ENCODE measurements around the gene NUDCD3. TPM values are rescaled to one million over a fixed set of nuclear protein-coding genes. Genes with fewer than 3 reads are reported as not detected.

The NUDCD3 gene
- total and polyA plus RNA-seq, 7 donors = 14.3 to 50.5 (median 37.2) TPM

DNA sequence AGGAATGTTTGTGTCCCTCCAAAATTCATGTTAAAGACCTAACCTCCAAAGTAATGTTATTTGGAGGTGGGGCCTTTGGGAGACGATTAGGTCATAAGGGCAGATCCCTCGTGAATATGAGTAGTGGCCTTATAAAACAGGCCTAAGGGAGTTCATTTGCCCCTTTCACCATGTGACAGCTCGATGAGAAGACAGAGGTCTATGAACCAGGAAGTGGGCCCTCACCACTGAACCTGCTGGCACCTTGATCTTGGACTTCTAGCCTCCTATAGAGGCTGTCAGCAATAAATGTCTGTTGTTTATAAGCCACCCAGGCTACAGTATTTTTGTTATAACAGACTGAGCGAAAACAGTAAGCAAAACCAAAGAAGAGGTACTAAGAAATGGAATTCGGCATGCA is 14.1 kb downstream of the NUDCD3 start:
- H3K4me1 ChIP-seq = peaks cover 0 to 25% (median 9%) of the 10 kb centered on the region in 4 donors
- H3K27ac ChIP-seq = no peak overlapping the region
- H3K9me3 ChIP-seq = no peaks in the 10 kb centered on the region
- no peaks in the 10 kb centered on the region for H3K27me3 ChIP-seq
- intact Hi-C loops (cut with DNase I) = no loop called here
- no peak overlapping the region for H3K4me3 ChIP-seq
- WGBS, 2 donors = 77 to 82% methylated on average over 5 of the region's 5 CpGs
- TF ChIP-seq POLR2A (IDR thresholded peaks at IDR 0.05) = no peak
- no peak for TF ChIP-seq EP300 (IDR thresholded peaks at IDR 0.05)
- TF ChIP-seq, protein P1, sequence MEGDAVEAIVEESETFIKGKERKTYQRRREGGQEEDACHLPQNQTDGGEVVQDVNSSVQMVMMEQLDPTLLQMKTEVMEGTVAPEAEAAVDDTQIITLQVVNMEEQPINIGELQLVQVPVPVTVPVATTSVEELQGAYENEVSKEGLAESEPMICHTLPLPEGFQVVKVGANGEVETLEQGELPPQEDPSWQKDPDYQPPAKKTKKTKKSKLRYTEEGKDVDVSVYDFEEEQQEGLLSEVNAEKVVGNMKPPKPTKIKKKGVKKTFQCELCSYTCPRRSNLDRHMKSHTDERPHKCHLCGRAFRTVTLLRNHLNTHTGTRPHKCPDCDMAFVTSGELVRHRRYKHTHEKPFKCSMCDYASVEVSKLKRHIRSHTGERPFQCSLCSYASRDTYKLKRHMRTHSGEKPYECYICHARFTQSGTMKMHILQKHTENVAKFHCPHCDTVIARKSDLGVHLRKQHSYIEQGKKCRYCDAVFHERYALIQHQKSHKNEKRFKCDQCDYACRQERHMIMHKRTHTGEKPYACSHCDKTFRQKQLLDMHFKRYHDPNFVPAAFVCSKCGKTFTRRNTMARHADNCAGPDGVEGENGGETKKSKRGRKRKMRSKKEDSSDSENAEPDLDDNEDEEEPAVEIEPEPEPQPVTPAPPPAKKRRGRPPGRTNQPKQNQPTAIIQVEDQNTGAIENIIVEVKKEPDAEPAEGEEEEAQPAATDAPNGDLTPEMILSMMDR (IDR thresholded peaks at IDR 0.05) = no peak
- no peak for TF ChIP-seq POLR2AphosphoS5 (IDR thresholded peaks at IDR 0.05)
- H3K36me3 ChIP-seq = peaks cover 4 to 64% (median 18%) of the 10 kb centered on the region in 4 donors
- no peak for DNase-seq

DNA sequence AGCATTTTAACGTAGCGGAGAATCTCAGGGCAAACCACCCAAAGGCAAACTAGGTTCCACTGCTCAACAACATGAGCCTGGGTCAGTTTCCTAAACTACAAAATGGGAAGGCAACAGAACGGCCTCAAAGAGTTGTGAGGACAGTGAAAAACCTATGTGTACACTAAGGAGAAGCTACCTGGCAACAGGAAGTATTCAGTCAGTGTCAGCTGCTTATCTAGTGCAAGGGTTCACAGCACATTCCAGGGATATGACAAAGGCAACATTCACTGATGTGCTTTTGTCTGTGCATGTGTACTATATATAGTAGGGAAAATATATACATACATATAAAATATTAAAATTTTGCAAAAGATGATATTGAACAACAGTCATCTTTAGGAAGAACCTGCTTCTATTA is 17.2 kb downstream of the NUDCD3 start:
- intact Hi-C loops (cut with DNase I) = no loop called here
- WGBS, 2 donors = 79 to 84% methylated on average over 3 of the region's 3 CpGs
- Histone ChIP-seq H3K27ac (no peak overlapping the region), H3K36me3 (peaks cover 0 to 38% (median 5%) of the 10 kb centered on the region in 4 donors), H3K27me3 (no peaks in the 10 kb centered on the region), H3K4me3 (no peak overlapping the region), H3K4me1 (peaks cover 0 to 34% (median 16%) of the 10 kb centered on the region in 4 donors), H3K9me3 (no peaks in the 10 kb centered on the region)
- TF ChIP-seq POLR2A (IDR thresholded peaks at IDR 0.05) = no peak
- TF ChIP-seq, protein P1 (IDR thresholded peaks at IDR 0.05) = no peak
- no peak for TF ChIP-seq POLR2AphosphoS5 (IDR thresholded peaks at IDR 0.05)
- DNase-seq = no peak

DNA sequence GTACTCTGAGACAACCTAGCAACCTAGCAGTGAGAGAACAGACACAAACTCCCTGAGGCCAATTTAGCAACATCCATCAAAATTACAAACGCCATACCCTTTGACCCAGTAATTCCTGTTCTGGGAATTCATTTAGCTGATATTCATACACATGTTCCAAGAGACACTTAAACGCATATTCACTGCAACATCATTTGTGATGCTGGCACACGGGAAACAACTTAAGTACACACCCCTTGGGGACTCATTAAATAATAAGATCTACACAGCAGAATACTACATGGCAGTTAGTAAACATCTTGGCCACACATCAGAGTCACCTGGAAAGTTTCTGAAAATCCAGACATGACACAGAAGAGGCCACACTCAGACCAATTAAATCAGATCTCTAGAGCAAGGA is 17.6 kb downstream of the NUDCD3 start:
- Histone ChIP-seq H3K4me1 (peaks cover 0 to 34% (median 16%) of the 10 kb centered on the region in 4 donors), H3K4me3 (no peak overlapping the region), H3K36me3 (peaks cover 0 to 39% (median 5%) of the 10 kb centered on the region in 4 donors), H3K27me3 (no peaks in the 10 kb centered on the region), H3K27ac (no peak overlapping the region), H3K9me3 (no peaks in the 10 kb centered on the region)
- DNase-seq = no peak
- TF ChIP-seq POLR2AphosphoS5 (IDR thresholded peaks at IDR 0.05) = no peak
- TF ChIP-seq, protein P1 (IDR thresholded peaks at IDR 0.05) = no peak
- TF ChIP-seq EP300 (IDR thresholded peaks at IDR 0.05) = no peak
- TF ChIP-seq POLR2A (IDR thresholded peaks at IDR 0.05) = no peak
- intact Hi-C loops (cut with DNase I) = no loop called here
- 61 to 68% methylated on average over 3 of the region's 3 CpGs for WGBS, 2 donors

DNA sequence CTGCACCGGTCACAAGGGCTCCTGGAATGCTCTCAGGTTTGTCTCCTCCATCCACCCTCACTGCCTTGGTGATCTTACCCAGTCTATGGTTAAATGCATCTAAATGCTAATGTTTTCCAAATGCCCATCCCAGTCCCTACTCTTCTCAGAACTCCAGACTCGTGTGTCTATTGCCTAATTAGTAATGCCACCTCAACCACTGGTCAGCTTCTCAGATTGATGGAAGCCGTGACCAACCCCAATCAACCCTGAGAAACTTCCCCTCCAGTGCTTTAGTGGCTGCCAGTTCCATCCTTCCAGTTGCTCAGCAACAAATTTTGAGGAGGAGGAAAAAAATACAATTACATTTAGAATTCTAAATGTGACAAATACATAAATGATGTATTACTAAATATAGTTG is 18.6 kb downstream of the NUDCD3 start:
- peaks cover 0 to 26% (median 13%) of the 10 kb centered on the region in 4 donors for H3K4me1 ChIP-seq
- WGBS, 2 donors = 87 to 88% methylated on average over 3 of the region's 3 CpGs
- no peak overlapping the region for H3K4me3 ChIP-seq
- H3K27me3 ChIP-seq = no peaks in the 10 kb centered on the region
- H3K9me3 ChIP-seq = no peaks in the 10 kb centered on the region
- H3K36me3 ChIP-seq = peaks cover 0 to 46% (median 5%) of the 10 kb centered on the region in 4 donors
- intact Hi-C loops (cut with DNase I) = no loop called here
- TF ChIP-seq EP300 (IDR thresholded peaks at IDR 0.05) = no peak
- TF ChIP-seq, protein P1 (IDR thresholded peaks at IDR 0.05) = no peak
- TF ChIP-seq POLR2A (IDR thresholded peaks at IDR 0.05) = no peak
- TF ChIP-seq POLR2AphosphoS5 (IDR thresholded peaks at IDR 0.05) = no peak
- no peak overlapping the region for H3K27ac ChIP-seq
- no peak for DNase-seq

DNA sequence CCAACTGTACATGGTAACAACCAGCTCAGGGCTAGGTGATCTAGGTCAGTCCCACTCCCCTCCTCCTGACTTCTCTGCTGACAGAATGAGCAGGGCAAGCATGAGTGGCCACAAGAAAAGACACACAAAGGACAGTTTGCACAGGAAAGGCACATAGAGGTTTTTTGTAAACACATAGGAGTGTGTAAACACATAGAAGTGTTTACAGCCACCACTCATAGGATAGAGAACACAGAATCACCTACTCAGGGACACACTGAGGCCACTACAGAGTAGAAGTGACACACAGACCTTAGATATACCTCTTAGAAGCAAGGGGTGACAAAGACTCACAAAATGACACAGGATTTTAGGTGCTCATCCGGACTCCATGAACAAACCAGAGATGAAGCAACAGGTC is 19.0 kb downstream of the NUDCD3 start:
- WGBS, 2 donors = 96 to 97% methylated on average over 1 of the region's 1 CpG

More for the DNA sequence above, 19.0 kb downstream of the NUDCD3 start:
- Histone ChIP-seq H3K9me3 (no peaks in the 10 kb centered on the region), H3K27ac (no peak overlapping the region), H3K4me3 (no peak overlapping the region), H3K36me3 (peaks cover 0 to 47% (median 3%) of the 10 kb centered on the region in 4 donors), H3K27me3 (no peaks in the 10 kb centered on the region), H3K4me1 (peaks cover 0 to 22% (median 14%) of the 10 kb centered on the region in 4 donors)
- DNase-seq = no peak
- TF ChIP-seq, protein P1 (IDR thresholded peaks at IDR 0.05) = no peak
- TF ChIP-seq POLR2A (IDR thresholded peaks at IDR 0.05) = no peak
- no peak for TF ChIP-seq EP300 (IDR thresholded peaks at IDR 0.05)
- TF ChIP-seq POLR2AphosphoS5 (IDR thresholded peaks at IDR 0.05) = no peak
- intact Hi-C loops (cut with DNase I) = no loop called here

All from sigmoid colon (tissue), 7 donors.